AG09309 (cell line): ENCODE measurements around the gene IKZF2.

ENCODE experiments used
- DNase-seq: peaks from one replicate; pipeline ENCODE4 v3.0.0-alpha.2; 2010; ENCODE audit warnings: low read depth
- H3K4me3 ChIP-seq: 2 replicates; pipeline ENCODE4 v1.5.1; 2011; ENCODE audit warnings: mild to moderate bottlenecking, low read depth, low read length, moderate library complexity; ENCODE audit not compliant: control insufficient read depth
- TF ChIP-seq, protein P1 (sequence below): IDR thresholded peaks from 2 replicates; pipeline ENCODE4 v1.5.1; 2011; ENCODE audit warnings: mild to moderate bottlenecking, low read depth, low read length, inconsistent platforms; ENCODE audit not compliant: insufficient read depth, control insufficient read depth; ENCODE audit errors: missing control alignments

The IKZF2 gene

GRCh38 chr2:213157242-213157641 lies 5.8 kb upstream of the IKZF2 start:
- no peak for DNase-seq
- no peak overlapping the region for H3K4me3 ChIP-seq
- TF ChIP-seq, protein P1, sequence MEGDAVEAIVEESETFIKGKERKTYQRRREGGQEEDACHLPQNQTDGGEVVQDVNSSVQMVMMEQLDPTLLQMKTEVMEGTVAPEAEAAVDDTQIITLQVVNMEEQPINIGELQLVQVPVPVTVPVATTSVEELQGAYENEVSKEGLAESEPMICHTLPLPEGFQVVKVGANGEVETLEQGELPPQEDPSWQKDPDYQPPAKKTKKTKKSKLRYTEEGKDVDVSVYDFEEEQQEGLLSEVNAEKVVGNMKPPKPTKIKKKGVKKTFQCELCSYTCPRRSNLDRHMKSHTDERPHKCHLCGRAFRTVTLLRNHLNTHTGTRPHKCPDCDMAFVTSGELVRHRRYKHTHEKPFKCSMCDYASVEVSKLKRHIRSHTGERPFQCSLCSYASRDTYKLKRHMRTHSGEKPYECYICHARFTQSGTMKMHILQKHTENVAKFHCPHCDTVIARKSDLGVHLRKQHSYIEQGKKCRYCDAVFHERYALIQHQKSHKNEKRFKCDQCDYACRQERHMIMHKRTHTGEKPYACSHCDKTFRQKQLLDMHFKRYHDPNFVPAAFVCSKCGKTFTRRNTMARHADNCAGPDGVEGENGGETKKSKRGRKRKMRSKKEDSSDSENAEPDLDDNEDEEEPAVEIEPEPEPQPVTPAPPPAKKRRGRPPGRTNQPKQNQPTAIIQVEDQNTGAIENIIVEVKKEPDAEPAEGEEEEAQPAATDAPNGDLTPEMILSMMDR = no peak

- H3K4me3 ChIP-seq = no peak overlapping the region
- no peak for DNase-seq
- TF ChIP-seq, protein P1 = no peak
Observed at GRCh38 chr2:213156717-213157116, 5.3 kb upstream of the IKZF2 start.

GRCh38 chr2:213152888-213153287 lies 1.5 kb upstream of the IKZF2 start:
- TF ChIP-seq, protein P1 = no peak
- H3K4me3 ChIP-seq = peak overlapping the region; percentile 86
- DNase-seq = no peak

DNA sequence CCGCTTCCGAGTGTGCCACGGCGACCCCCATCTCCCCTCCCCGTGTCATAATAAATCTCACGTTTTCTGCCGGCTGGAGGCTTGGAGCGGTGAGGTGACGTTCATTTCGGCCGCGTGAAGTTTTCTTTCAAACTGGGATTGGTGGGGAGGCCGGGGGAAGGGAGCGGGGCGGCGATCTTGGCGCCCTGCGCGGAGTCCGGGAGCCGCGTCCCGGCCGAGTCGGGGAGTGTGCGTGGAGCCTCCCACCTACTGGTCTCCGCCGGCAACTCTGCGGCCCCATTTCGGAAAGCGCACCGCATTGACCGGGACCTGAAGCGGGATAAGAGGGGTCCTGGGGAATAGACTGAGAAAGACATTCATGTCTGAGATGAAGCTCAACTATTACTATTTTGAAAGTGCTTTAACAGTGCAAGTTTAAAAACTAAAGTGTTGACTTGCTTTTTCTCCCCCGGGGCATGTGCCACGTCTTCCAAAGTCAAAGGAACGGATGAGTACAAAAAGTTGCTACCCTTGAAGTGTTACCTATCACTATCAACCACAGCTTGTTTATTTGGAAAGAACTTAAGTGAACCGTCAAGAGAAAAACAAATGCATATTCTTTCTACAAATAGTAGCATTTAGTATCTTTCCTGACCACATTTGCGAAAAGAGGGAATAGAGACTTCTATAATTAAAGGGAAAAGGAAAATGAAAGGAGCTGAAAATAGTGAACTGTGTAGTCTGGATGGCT lies 818 bp upstream of the IKZF2 start:
- TF ChIP-seq, protein P1 = peak; percentile 59
- H3K4me3 ChIP-seq = peak overlapping the region; percentile 86
- no peak for DNase-seq

GRCh38 chr2:213150315-213151097 lies 906 bp downstream of the IKZF2 start:
- H3K4me3 ChIP-seq = peak overlapping the region; percentile 52
- TF ChIP-seq, protein P1 = no peak

DNA sequence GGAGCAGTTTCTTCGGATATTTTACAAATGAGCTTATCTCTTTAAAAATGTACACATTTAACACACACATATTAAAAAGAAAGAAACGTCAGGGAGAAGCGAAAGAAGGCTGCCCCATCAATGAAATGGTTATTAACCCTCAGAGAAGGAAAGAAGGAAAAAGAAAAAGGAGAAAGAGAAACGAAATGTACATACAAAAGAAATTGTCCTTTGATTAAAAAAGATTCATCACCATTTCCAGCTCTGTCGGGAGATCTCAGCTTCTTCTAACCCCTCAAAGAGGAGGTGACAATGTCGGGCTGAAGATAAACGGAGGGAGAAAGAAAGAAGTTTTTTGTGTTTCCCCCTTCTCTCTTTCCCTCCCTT lies 1.5 kb downstream of the IKZF2 start:
- peak overlapping the region; percentile 52 for H3K4me3 ChIP-seq
- DNase-seq = no peak
- TF ChIP-seq, protein P1 = no peak

More at GRCh38 chr2:213150315-213151097, 906 bp downstream of the IKZF2 start:
- DNase-seq = no peak
